Measurements from ENCODE around the gene CTNNA1. TPM values are rescaled to one million over a fixed set of nuclear protein-coding genes. Genes with fewer than 3 reads are reported as not detected.

The CTNNA1 gene
- total RNA-seq, 1 donor from 2014 or later: 397 TPM

- no peak for DNase-seq (ENCODE audit: low read depth)
- H3K4me3 ChIP-seq (ENCODE audit: low read depth, low read length): no peak overlapping the region
- TF ChIP-seq, protein P1, sequence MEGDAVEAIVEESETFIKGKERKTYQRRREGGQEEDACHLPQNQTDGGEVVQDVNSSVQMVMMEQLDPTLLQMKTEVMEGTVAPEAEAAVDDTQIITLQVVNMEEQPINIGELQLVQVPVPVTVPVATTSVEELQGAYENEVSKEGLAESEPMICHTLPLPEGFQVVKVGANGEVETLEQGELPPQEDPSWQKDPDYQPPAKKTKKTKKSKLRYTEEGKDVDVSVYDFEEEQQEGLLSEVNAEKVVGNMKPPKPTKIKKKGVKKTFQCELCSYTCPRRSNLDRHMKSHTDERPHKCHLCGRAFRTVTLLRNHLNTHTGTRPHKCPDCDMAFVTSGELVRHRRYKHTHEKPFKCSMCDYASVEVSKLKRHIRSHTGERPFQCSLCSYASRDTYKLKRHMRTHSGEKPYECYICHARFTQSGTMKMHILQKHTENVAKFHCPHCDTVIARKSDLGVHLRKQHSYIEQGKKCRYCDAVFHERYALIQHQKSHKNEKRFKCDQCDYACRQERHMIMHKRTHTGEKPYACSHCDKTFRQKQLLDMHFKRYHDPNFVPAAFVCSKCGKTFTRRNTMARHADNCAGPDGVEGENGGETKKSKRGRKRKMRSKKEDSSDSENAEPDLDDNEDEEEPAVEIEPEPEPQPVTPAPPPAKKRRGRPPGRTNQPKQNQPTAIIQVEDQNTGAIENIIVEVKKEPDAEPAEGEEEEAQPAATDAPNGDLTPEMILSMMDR (IDR thresholded peaks at IDR 0.05; ENCODE audit: insufficient read depth, low read length, poor library complexity, severe bottlenecking): no peak
- no peaks in the 10 kb centered on the region for H3K27me3 ChIP-seq (ENCODE audit: control insufficient read depth, insufficient read depth, low read length)
- peaks cover 2% of the 10 kb centered on the region for H3K36me3 ChIP-seq (ENCODE audit: control insufficient read depth, insufficient read depth, low read length)
Measured at GRCh38 chr5:138889994-138890393, 136.8 kb downstream of the CTNNA1 start.

DNA sequence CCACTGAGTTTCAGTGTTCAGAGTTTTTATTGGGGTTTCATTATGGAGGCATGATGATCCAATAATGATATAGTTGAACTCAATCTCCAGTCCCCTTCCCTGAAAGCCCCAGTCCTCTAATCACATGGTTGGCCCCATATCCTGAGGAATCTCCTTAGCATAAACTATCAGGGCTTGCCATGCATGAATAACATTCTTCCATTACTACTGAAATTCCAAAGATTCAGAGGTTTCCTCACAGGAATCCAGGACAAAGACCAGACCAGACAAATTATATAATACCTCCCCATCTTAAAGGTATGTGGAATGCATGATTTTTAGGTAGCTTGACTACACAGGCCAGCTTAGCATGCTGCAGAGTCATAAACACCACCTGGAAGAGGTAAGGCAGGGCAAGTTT is 137.4 kb downstream of the CTNNA1 start:
- peaks cover 2% of the 10 kb centered on the region for H3K36me3 ChIP-seq (ENCODE audit: control insufficient read depth, insufficient read depth, low read length)
- DNase-seq (ENCODE audit: low read depth): no peak
- TF ChIP-seq, protein P1 (IDR thresholded peaks at IDR 0.05; ENCODE audit: insufficient read depth, low read length, poor library complexity, severe bottlenecking): no peak

DNA sequence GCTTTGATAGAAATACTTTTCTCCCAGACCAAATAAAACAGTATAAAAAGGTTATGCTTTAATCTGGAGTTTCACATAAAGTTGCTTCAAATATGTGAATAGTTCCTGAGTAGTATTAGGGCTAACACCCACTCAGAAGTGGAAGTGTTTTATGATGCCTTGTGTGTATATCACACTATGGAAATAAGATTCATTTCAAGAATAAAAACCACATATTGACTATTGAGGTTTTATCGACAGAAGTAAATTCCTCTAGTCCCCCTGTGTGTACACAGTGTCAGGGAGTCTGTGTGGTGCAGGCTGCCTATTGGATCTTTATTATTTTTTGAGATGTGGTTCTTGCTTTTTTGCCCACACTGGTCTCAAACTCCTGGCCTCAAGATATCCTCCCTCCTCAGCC is 142.7 kb downstream of the CTNNA1 start:
- Histone ChIP-seq H3K4me3 (ENCODE audit: low read depth, low read length) (no peak overlapping the region), H3K36me3 (ENCODE audit: control insufficient read depth, insufficient read depth, low read length) (no peaks in the 10 kb centered on the region)
- DNase-seq (ENCODE audit: low read depth): no peak

More for the DNA sequence above, 137.4 kb downstream of the CTNNA1 start:
- Histone ChIP-seq H3K27me3 (ENCODE audit: control insufficient read depth, insufficient read depth, low read length) (no peaks in the 10 kb centered on the region), H3K4me3 (ENCODE audit: low read depth, low read length) (no peak overlapping the region)

DNA sequence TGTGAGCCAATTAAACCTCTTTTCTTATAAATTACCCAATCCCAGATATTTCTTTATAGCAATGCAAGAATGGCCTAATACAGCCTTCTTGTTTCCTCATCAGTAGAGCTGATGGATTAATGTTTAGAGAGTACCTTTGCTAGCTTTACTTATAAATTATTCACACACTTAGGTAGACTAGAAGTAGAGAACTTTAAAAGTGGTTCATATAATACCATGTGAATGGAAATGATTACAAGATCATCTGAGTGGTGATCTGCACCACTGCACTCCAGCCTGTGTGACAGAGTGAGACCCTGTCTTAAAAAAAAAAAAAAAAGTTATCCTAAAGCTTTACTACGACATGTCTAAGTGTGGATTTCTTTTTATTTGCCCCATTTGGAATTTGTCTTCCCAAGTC is 145.1 kb downstream of the CTNNA1 start:
- TF ChIP-seq, protein P1 (IDR thresholded peaks at IDR 0.05; ENCODE audit: insufficient read depth, low read length, poor library complexity, severe bottlenecking): no peak
- H3K4me3 ChIP-seq (ENCODE audit: low read depth, low read length): no peak overlapping the region
- H3K36me3 ChIP-seq (ENCODE audit: control insufficient read depth, insufficient read depth, low read length): no peaks in the 10 kb centered on the region
- no peaks in the 10 kb centered on the region for H3K27me3 ChIP-seq (ENCODE audit: control insufficient read depth, insufficient read depth, low read length)
- no peak for DNase-seq (ENCODE audit: low read depth)

More for the DNA sequence above, 142.7 kb downstream of the CTNNA1 start:
- TF ChIP-seq, protein P1 (IDR thresholded peaks at IDR 0.05; ENCODE audit: insufficient read depth, low read length, poor library complexity, severe bottlenecking): no peak
- H3K27me3 ChIP-seq (ENCODE audit: control insufficient read depth, insufficient read depth, low read length): no peaks in the 10 kb centered on the region

GRCh38 chr5:138898742-138899141 is 145.5 kb downstream of the CTNNA1 start:
- DNase-seq (ENCODE audit: low read depth): no peak
- Histone ChIP-seq H3K36me3 (ENCODE audit: control insufficient read depth, insufficient read depth, low read length) (no peaks in the 10 kb centered on the region), H3K27me3 (ENCODE audit: control insufficient read depth, insufficient read depth, low read length) (no peaks in the 10 kb centered on the region), H3K4me3 (ENCODE audit: low read depth, low read length) (no peak overlapping the region)
- TF ChIP-seq, protein P1 (IDR thresholded peaks at IDR 0.05; ENCODE audit: insufficient read depth, low read length, poor library complexity, severe bottlenecking): no peak

DNA sequence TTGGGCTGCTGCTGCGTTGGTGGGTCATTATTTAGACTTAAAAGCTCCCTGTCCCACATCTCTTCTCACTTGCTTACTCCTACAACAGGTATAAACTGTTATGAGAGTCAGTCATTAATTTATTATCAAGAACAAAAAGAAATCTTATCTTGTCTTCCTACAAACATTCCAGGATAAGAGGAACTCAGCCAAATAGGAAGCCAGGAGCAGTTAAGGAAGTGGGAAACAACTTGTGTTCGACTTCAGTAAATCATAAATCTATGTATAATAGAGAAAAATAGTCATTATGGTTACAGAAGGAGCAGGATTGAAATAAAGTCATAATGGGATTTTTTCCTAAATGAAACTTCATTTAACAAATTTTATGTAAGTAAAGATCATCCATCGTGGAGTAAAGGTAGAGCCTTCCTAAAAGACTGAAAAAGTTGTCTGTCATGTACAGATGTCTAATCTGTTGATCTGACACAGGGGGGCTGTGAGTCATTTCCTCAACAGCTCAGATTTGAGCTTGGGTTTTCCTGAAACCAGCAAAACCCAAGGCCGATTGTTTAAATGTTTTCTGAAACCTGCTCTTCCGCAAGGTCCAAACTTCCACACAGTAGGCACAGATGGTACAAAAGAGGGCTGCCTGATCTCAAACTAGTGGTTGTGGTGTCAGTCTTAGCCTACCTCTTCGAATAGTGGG is 147.2 kb downstream of the CTNNA1 start:
- Histone ChIP-seq H3K36me3 (ENCODE audit: control insufficient read depth, insufficient read depth, low read length) (no peaks in the 10 kb centered on the region), H3K4me3 (ENCODE audit: low read depth, low read length) (no peak overlapping the region), H3K27me3 (ENCODE audit: control insufficient read depth, insufficient read depth, low read length) (no peaks in the 10 kb centered on the region)
- TF ChIP-seq, protein P1 (IDR thresholded peaks at IDR 0.05; ENCODE audit: insufficient read depth, low read length, poor library complexity, severe bottlenecking): no peak
- DNase-seq (ENCODE audit: low read depth): peak; percentile 41

Measured in kidney epithelial cell (primary cell).